PFSK-1 (cell line): ENCODE data around the gene WFS1.

Source experiments
- REST ChIP-seq, 2 experiments: IDR thresholded peaks; 2 replicates each; pipeline versions ENCODE4 v1.6.1 to v1.8.0; 2011 to 2012; ENCODE audit warnings: low read depth in 2 of 2, low read length in 2 of 2, control low read depth in 1 of 2, inconsistent platforms in 1 of 2, mild to moderate bottlenecking in 1 of 2, moderate library complexity in 1 of 2; ENCODE audit not compliant: insufficient read depth in 1 of 2
- TAF1 ChIP-seq: IDR thresholded peaks from 2 replicates; pipeline ENCODE4 v1.6.1; 2012; ENCODE audit warnings: low read length, control low read depth, borderline replicate concordance; ENCODE audit not compliant: insufficient read depth

- TF ChIP-seq REST (IDR thresholded peaks at IDR 0.05; ENCODE audit: insufficient read depth in 1 of 2, low read depth in 2 of 2, low read length in 2 of 2), result no peak
- no peak for TF ChIP-seq TAF1
Measured at GRCh38 chr4:6268650-6269615, 717 bp upstream of the WFS1 start.
